HEK293 (cell line): ENCODE results near the gene PES1.

Source experiments
- CTCF ChIA-PET: fragments of 350-600 bp; formaldehyde crosslinking; extraction: SDS; loops from one replicate; lab custom pipeline; 2021; ENCODE audit warnings: antibody characterized with exemption; lab: Yijun Ruan, JAX
- POLR2A ChIA-PET: fragments of 300-600 bp; formaldehyde crosslinking; extraction: SDS; loops from one replicate; lab custom pipeline; 2020; ENCODE audit warnings: antibody characterized with exemption, inconsistent platforms; lab: Yijun Ruan, JAX
- H3K27ac ChIP-seq: fragments of 200-500 bp; sonication (Bioruptor generic); 2 replicates; pipeline ENCODE4 v1.5.1; 2014; ENCODE audit warnings: low read depth, low read length, control low read depth, inconsistent platforms; ENCODE audit errors: extremely low read depth
- H3K36me3 ChIP-seq, 2 experiments: fragments of 200-500 bp in 1 of 2; sonication (Bioruptor generic) in 1 of 2; 1 replicate in 1 of 2; 2 replicates in 1 of 2; pipeline ENCODE4 v1.5.1; 2014 to 2017; ENCODE audit warnings: inconsistent platforms in 2 of 2, low read length in 2 of 2; ENCODE audit not compliant: control insufficient read depth in 2 of 2, insufficient read depth in 1 of 2
- H3K4me1 ChIP-seq: fragments of 200-500 bp; sonication (Bioruptor generic); 2 replicates; pipeline ENCODE4 v1.5.1; 2014; ENCODE audit warnings: mild to moderate bottlenecking, low read length, inconsistent platforms; ENCODE audit not compliant: control insufficient read depth, insufficient read depth
- H3K4me3 ChIP-seq: 2 replicates; pipeline ENCODE4 v1.5.1; 2011; ENCODE audit warnings: low read depth, mild to moderate bottlenecking, control low read depth, low read length, moderate library complexity
- H3K9me3 ChIP-seq: fragments of 200-500 bp; sonication (Bioruptor generic); 2 replicates; pipeline ENCODE4 v1.5.1; 2014; ENCODE audit warnings: low read depth, low read length, inconsistent platforms; ENCODE audit not compliant: control insufficient read depth, insufficient read depth
- MYNN ChIP-seq: fragments of 450-650 bp; formaldehyde crosslinking; IDR thresholded peaks from 2 replicates; pipeline ENCODE4 v1.5.1; 2016; ENCODE audit warnings: missing biosample characterization, missing genetic modification characterization, borderline replicate concordance
- SALL2 ChIP-seq: fragments of 450-650 bp; formaldehyde crosslinking; IDR thresholded peaks from 2 replicates; pipeline ENCODE4 v1.5.0; 2017; ENCODE audit warnings: missing biosample characterization, mild to moderate bottlenecking, missing genetic modification characterization, borderline replicate concordance
- SP2 ChIP-seq: fragments of 450-650 bp; formaldehyde crosslinking; IDR thresholded peaks from 2 replicates; pipeline ENCODE4 v1.5.1; 2016; ENCODE audit warnings: missing biosample characterization, missing genetic modification characterization
- SP7 ChIP-seq: fragments of 450-650 bp; formaldehyde crosslinking; IDR thresholded peaks from 2 replicates; pipeline ENCODE4 v1.5.1; 2016; ENCODE audit warnings: missing biosample characterization, missing genetic modification characterization
- TRIM28 ChIP-seq: IDR thresholded peaks from 2 replicates; pipeline ENCODE4 v1.6.1; 2011; ENCODE audit warnings: low read length, control low read depth, borderline replicate concordance
- ZBTB20 ChIP-seq: fragments of 450-650 bp; formaldehyde crosslinking; IDR thresholded peaks from 2 replicates; pipeline ENCODE4 v1.5.1; 2016; ENCODE audit warnings: missing biosample characterization, missing genetic modification characterization
- ZFP41 ChIP-seq: fragments of 450-650 bp; formaldehyde crosslinking; IDR thresholded peaks from 2 replicates; pipeline ENCODE4 v1.5.1; 2016; ENCODE audit warnings: missing biosample characterization, missing genetic modification characterization, borderline replicate concordance
- ZIC2 ChIP-seq: fragments of 450-650 bp; formaldehyde crosslinking; IDR thresholded peaks from 2 replicates; pipeline ENCODE4 v1.5.1; 2016; ENCODE audit warnings: missing biosample characterization, missing genetic modification characterization
- ZNF114 ChIP-seq: fragments of 450-650 bp; formaldehyde crosslinking; IDR thresholded peaks from 2 replicates; pipeline ENCODE4 v1.5.0; 2017; ENCODE audit warnings: missing biosample characterization, missing genetic modification characterization
- ZNF335 ChIP-seq: fragments of 450-650 bp; formaldehyde crosslinking; conservative IDR thresholded peaks from 2 replicates; pipeline ENCODE4 v1.5.1; 2016; ENCODE audit warnings: missing biosample characterization, missing genetic modification characterization
- ZNF416 ChIP-seq: fragments of 450-650 bp; formaldehyde crosslinking; IDR thresholded peaks from 2 replicates; pipeline ENCODE4 v1.5.1; 2016; ENCODE audit warnings: missing biosample characterization, missing genetic modification characterization
- ZNF555 ChIP-seq: fragments of 450-650 bp; formaldehyde crosslinking; conservative IDR thresholded peaks from 2 replicates; pipeline ENCODE4 v1.5.1; 2017; ENCODE audit warnings: missing biosample characterization, mild to moderate bottlenecking, missing genetic modification characterization, inconsistent platforms
- ZNF561 ChIP-seq: fragments of 450-650 bp; IDR thresholded peaks from 2 replicates; pipeline ENCODE4 v1.5.1; 2018; ENCODE audit warnings: missing biosample characterization, missing genetic modification characterization, borderline replicate concordance
- TF ChIP-seq, protein P1 (sequence below): fragments of 450-650 bp; formaldehyde crosslinking; IDR thresholded peaks from 2 replicates; pipeline ENCODE4 v1.5.1; 2017; ENCODE audit warnings: missing biosample characterization, missing genetic modification characterization
- TF ChIP-seq, protein P2 (sequence below): fragments of 450-650 bp; formaldehyde crosslinking; IDR thresholded peaks from 2 replicates; pipeline ENCODE4 v1.5.1; 2017; ENCODE audit warnings: missing biosample characterization, missing genetic modification characterization
- TF ChIP-seq, protein P3 (sequence below): sonication (generic); formaldehyde crosslinking; IDR thresholded peaks from 2 replicates; pipeline ENCODE4 v1.8.1; 2022; ENCODE audit warnings: mild to moderate bottlenecking, moderate library complexity, missing genetic modification reagents
- TF ChIP-seq, protein P4 (sequence below): fragments of 450-650 bp; formaldehyde crosslinking; IDR thresholded peaks from 2 replicates; pipeline ENCODE4 v1.5.1; 2016; ENCODE audit warnings: missing biosample characterization, missing genetic modification characterization
- TF ChIP-seq, protein P5 (sequence below): fragments of 450-650 bp; formaldehyde crosslinking; optimal IDR thresholded peaks from 2 replicates; pipeline ENCODE3; 2016; ENCODE audit warnings: missing biosample characterization, mild to moderate bottlenecking, missing genetic modification characterization
- TF ChIP-seq, protein P6 (sequence below): fragments of 450-650 bp; formaldehyde crosslinking; IDR thresholded peaks from 2 replicates; pipeline ENCODE4 v1.5.1; 2016; ENCODE audit warnings: missing biosample characterization, missing genetic modification characterization, low read depth
- TF ChIP-seq, protein P7 (sequence below): fragments of 450-650 bp; formaldehyde crosslinking; IDR thresholded peaks from 2 replicates; pipeline ENCODE4 v1.5.1; 2017; ENCODE audit warnings: missing biosample characterization, missing genetic modification characterization

The PES1 gene

DNA sequence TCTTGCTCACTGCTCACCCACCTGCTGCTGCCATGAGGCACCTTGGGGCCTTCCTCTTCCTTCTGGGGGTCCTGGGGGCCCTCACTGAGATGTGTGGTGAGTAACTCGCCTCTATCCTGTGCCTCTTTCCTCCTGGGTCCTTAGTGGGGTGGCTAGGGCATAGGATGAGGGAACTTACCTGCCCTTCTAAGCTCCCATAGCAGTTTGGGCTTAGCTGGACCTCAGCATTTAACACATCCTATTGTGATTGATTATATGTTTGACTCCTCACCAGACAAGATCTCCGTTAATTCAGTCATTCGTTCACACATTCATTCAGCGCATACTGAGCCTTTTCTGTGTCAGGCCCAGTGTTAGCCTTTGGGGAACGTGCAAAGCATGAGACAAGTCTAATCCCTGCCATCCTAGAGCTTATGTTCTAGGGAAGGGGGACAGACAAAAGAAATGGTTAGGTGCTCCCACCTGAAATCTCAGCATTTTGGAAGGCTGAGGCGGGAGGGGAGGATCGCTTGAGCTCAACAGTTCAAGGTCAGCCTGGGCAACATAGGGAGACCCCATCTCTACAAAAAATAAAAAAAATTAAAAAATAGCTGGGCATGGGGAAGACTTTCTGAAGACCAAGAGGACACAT, 15.7 kb upstream of the PES1 start:
- H3K4me3 ChIP-seq: peak overlapping the region; percentile 21
- TF ChIP-seq, protein P1, sequence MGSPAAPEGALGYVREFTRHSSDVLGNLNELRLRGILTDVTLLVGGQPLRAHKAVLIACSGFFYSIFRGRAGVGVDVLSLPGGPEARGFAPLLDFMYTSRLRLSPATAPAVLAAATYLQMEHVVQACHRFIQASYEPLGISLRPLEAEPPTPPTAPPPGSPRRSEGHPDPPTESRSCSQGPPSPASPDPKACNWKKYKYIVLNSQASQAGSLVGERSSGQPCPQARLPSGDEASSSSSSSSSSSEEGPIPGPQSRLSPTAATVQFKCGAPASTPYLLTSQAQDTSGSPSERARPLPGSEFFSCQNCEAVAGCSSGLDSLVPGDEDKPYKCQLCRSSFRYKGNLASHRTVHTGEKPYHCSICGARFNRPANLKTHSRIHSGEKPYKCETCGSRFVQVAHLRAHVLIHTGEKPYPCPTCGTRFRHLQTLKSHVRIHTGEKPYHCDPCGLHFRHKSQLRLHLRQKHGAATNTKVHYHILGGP (tag by site-specific recombination): no peak
- TF ChIP-seq, protein P2, sequence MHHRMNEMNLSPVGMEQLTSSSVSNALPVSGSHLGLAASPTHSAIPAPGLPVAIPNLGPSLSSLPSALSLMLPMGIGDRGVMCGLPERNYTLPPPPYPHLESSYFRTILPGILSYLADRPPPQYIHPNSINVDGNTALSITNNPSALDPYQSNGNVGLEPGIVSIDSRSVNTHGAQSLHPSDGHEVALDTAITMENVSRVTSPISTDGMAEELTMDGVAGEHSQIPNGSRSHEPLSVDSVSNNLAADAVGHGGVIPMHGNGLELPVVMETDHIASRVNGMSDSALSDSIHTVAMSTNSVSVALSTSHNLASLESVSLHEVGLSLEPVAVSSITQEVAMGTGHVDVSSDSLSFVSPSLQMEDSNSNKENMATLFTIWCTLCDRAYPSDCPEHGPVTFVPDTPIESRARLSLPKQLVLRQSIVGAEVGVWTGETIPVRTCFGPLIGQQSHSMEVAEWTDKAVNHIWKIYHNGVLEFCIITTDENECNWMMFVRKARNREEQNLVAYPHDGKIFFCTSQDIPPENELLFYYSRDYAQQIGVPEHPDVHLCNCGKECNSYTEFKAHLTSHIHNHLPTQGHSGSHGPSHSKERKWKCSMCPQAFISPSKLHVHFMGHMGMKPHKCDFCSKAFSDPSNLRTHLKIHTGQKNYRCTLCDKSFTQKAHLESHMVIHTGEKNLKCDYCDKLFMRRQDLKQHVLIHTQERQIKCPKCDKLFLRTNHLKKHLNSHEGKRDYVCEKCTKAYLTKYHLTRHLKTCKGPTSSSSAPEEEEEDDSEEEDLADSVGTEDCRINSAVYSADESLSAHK (tag by site-specific recombination): no peak
- no peak for TF ChIP-seq ZNF561
- TF ChIP-seq ZNF335: peak; percentile 56
- TF ChIP-seq, protein P3, sequence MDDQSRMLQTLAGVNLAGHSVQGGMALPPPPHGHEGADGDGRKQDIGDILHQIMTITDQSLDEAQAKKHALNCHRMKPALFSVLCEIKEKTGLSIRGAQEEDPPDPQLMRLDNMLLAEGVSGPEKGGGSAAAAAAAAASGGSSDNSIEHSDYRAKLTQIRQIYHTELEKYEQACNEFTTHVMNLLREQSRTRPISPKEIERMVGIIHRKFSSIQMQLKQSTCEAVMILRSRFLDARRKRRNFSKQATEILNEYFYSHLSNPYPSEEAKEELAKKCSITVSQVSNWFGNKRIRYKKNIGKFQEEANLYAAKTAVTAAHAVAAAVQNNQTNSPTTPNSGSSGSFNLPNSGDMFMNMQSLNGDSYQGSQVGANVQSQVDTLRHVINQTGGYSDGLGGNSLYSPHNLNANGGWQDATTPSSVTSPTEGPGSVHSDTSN (CRISPR knock-in tag): no peak
- TF ChIP-seq ZFP41 (tag by site-specific recombination): no peak
- TF ChIP-seq ZNF114 (tag by site-specific recombination): no peak
- TF ChIP-seq, protein P4, sequence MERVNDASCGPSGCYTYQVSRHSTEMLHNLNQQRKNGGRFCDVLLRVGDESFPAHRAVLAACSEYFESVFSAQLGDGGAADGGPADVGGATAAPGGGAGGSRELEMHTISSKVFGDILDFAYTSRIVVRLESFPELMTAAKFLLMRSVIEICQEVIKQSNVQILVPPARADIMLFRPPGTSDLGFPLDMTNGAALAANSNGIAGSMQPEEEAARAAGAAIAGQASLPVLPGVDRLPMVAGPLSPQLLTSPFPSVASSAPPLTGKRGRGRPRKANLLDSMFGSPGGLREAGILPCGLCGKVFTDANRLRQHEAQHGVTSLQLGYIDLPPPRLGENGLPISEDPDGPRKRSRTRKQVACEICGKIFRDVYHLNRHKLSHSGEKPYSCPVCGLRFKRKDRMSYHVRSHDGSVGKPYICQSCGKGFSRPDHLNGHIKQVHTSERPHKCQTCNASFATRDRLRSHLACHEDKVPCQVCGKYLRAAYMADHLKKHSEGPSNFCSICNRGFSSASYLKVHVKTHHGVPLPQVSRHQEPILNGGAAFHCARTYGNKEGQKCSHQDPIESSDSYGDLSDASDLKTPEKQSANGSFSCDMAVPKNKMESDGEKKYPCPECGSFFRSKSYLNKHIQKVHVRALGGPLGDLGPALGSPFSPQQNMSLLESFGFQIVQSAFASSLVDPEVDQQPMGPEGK: no peak
- no peak for TF ChIP-seq ZNF555
- TF ChIP-seq ZIC2: peak; percentile 75
- no peak for TF ChIP-seq SALL2 (tag by site-specific recombination)

DNA sequence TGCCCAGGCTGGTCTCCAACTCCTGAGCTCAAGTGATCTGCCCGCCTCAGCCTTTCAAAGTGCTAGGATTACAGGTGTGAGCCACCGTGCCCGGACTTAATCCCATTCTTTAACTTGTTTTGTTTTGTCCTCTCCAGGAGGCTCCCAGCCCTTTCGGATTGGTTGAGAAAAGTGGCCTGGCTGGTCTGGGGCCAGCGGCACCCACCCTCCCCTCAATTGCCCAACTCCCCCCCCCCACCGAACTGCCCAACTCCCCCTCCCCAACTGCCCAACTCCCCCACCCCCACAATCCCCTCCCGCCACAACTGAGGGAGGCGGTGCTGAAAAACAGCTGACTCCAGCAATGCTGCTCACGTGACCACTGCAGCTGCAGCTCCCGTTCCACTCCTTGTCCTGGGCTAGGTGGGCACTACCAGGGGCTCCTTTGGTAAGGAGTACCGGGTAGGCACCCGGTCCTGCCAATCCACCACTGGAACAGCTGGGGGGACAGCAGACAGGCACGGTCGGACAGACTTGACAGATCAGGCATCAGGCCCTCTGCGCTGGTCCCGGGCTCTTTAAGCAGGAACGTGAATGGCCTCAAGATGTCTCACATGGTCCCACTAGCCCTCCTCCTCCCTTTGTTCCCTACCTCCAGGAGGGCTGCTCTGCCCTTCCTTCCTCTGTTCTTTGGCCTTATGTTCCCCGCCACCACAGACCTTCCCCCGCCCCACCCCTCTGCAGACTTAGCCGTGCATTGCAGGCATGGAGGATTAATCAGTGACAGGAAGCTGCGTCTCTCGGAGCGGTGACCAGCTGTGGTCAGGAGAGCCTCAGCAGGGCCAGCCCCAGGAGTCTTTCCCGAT, 15.0 kb upstream of the PES1 start, which contains the start of gene TCN2:
TSS of gene TCN2 (plus strand) at position 720 of the 845 bp plus-strand sequence. CDS start 158 bp downstream, outside the sequence.
- ChIA-PET POLR2A (interaction anchor here (0.6 to 1.1 kb wide), 3 partner anchors 13 to 330 kb away, joined by 3 to 6 read pairs (median 6); no protein-coding TSS in a partner anchor), CTCF (interaction anchor here (0.6 to 2.2 kb wide), 13 partner anchors 9 to 725 kb away, joined by 3 to 10 read pairs (median 4); partner anchors contain the start of gene PES1)
- Histone ChIP-seq H3K27ac (no peak within 1 kb of the TSS; the same call in 1 of the 2 replicates), H3K9me3 (no peaks in the 10 kb centered on the region), H3K36me3 (no peaks in the 10 kb centered on the region), H3K4me3 (peak within 1 kb of the TSS; percentile 21), H3K4me1 (no peaks in the 10 kb centered on the region)
- TF ChIP-seq SP2 (tag by site-specific recombination): peak; percentile 21; the same call in 1 of the 2 replicates
- peak; percentile 48 for TF ChIP-seq ZBTB20 (tag by site-specific recombination)
- peak; percentile 72 for TF ChIP-seq ZNF335
- no peak for TF ChIP-seq ZNF416 (tag by site-specific recombination)
- TF ChIP-seq SP7 (tag by site-specific recombination): no peak
- TF ChIP-seq TRIM28: peak; percentile 81; the same call in 1 of the 2 replicates
- TF ChIP-seq, protein P5, sequence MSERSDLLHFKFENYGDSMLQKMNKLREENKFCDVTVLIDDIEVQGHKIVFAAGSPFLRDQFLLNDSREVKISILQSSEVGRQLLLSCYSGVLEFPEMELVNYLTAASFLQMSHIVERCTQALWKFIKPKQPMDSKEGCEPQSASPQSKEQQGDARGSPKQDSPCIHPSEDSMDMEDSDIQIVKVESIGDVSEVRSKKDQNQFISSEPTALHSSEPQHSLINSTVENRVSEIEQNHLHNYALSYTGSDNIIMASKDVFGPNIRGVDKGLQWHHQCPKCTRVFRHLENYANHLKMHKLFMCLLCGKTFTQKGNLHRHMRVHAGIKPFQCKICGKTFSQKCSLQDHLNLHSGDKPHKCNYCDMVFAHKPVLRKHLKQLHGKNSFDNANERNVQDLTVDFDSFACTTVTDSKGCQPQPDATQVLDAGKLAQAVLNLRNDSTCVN (tag by site-specific recombination): no peak
- TF ChIP-seq, protein P6, sequence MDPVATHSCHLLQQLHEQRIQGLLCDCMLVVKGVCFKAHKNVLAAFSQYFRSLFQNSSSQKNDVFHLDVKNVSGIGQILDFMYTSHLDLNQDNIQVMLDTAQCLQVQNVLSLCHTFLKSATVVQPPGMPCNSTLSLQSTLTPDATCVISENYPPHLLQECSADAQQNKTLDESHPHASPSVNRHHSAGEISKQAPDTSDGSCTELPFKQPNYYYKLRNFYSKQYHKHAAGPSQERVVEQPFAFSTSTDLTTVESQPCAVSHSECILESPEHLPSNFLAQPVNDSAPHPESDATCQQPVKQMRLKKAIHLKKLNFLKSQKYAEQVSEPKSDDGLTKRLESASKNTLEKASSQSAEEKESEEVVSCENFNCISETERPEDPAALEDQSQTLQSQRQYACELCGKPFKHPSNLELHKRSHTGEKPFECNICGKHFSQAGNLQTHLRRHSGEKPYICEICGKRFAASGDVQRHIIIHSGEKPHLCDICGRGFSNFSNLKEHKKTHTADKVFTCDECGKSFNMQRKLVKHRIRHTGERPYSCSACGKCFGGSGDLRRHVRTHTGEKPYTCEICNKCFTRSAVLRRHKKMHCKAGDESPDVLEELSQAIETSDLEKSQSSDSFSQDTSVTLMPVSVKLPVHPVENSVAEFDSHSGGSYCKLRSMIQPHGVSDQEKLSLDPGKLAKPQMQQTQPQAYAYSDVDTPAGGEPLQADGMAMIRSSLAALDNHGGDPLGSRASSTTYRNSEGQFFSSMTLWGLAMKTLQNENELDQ: no peak
- TF ChIP-seq, protein P7, sequence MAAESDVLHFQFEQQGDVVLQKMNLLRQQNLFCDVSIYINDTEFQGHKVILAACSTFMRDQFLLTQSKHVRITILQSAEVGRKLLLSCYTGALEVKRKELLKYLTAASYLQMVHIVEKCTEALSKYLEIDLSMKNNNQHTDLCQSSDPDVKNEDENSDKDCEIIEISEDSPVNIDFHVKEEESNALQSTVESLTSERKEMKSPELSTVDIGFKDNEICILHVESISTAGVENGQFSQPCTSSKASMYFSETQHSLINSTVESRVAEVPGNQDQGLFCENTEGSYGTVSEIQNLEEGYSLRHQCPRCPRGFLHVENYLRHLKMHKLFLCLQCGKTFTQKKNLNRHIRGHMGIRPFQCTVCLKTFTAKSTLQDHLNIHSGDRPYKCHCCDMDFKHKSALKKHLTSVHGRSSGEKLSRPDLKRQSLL (tag by site-specific recombination): no peak
- TF ChIP-seq MYNN (tag by site-specific recombination): no peak

More for the DNA sequence above, 15.7 kb upstream of the PES1 start:
- CTCF ChIA-PET: interaction anchor here (0.6 to 2.2 kb wide), 4 partner anchors 27 to 220 kb away, joined by 3 to 10 read pairs (median 5); partner anchors contain the start of gene RNF215
- Histone ChIP-seq H3K27ac (no peak overlapping the region), H3K36me3 (no peaks in the 10 kb centered on the region), H3K9me3 (no peaks in the 10 kb centered on the region), H3K4me1 (no peaks in the 10 kb centered on the region)
- POLR2A ChIA-PET: interaction anchor here (0.6 to 1.0 kb wide), 3 partner anchors 29 to 329 kb away, joined by 3 to 6 read pairs (median 3); partner anchors contain the start of gene SLC35E4
